HepG2 (cell line): ENCODE measurements around the gene ANAPC5. TPM values are rescaled to one million over a fixed set of nuclear protein-coding genes. Genes with fewer than 3 reads are reported as not detected.

Source experiments
- CEBPG ChIP-seq: IDR thresholded peaks from 2 replicates; pipeline ENCODE4 v1.6.1; 2016
- HNRNPK ChIP-seq: fragments of 200-400 bp; formaldehyde crosslinking; IDR thresholded peaks from 2 replicates; pipeline ENCODE4 v1.6.1; 2018; ENCODE audit warnings: low read length, low read depth, moderate library complexity, mild to moderate bottlenecking; ENCODE audit not compliant: poor library complexity, severe bottlenecking
- NFAT5 ChIP-seq: sonication (generic); formaldehyde crosslinking; IDR thresholded peaks from 2 replicates; pipeline ENCODE4 v1.4.0; 2020; ENCODE audit warnings: missing genetic modification reagents
- PAXIP1 ChIP-seq: sonication (generic); formaldehyde crosslinking; conservative IDR thresholded peaks from 2 replicates; pipeline ENCODE4 v1.4.0; 2020; ENCODE audit warnings: mild to moderate bottlenecking, missing genetic modification reagents, moderate library complexity
- PBX2 ChIP-seq: IDR thresholded peaks from 2 replicates; pipeline ENCODE4 v1.6.1; 2016; ENCODE audit warnings: control low read depth
- PITX1 ChIP-seq: sonication (generic); formaldehyde crosslinking; IDR thresholded peaks from 2 replicates; pipeline ENCODE4 v1.5.1; 2020; ENCODE audit warnings: mild to moderate bottlenecking, missing genetic modification reagents
- RCOR2 ChIP-seq: IDR thresholded peaks from 2 replicates; pipeline ENCODE4 v1.6.1; 2016; ENCODE audit warnings: missing biosample characterization, missing genetic modification reagents
- polyA plus RNA-seq, 8 experiments: library from polyadenylated mRNA; depleted of rRNA in 3 of 8; stranded (reverse) in 7 of 8; unstranded in 1 of 8; fragments of >200 nt; fragmentation: Illumina TruSeq in 4 of 8; extraction: Trizol in 4 of 8; gene quantifications; 2 replicates each; pipeline versions ENCODE4 v1.2.1 to v1.2.3, GENCODE V29; 2011 to 2016; ENCODE audit warnings: low read depth in 4 of 8, missing spikeins in 1 of 8, mixed read lengths in 1 of 8; ENCODE audit not compliant: insufficient read depth in 1 of 8
- total RNA-seq, 5 experiments: library from RNA; depleted of rRNA; stranded (reverse); fragments of >200 nt; fragmentation: Illumina TruSeq; extraction: Trizol; gene quantifications; 2 replicates each; pipeline ENCODE4 v1.2.3, GENCODE V29; 2016; ENCODE audit warnings: low read depth in 1 of 5
- TF ChIP-seq, protein P1 (sequence below): sonication (generic); formaldehyde crosslinking; IDR thresholded peaks from 2 replicates; pipeline ENCODE4 v1.8.0; 2022; ENCODE audit warnings: mild to moderate bottlenecking, missing genetic modification reagents
- TF ChIP-seq, protein P2 (sequence below): IDR thresholded peaks from 2 replicates; pipeline ENCODE4 v1.6.1; 2016; ENCODE audit warnings: low read depth, missing genetic modification reagents, missing compliant biosample characterization

ANAPC5 gene
- total and polyA plus RNA-seq, 2 of the 13 experiments (the other 11 are each of a cell fraction or from before 2014, with no cell fraction given) = 146 to 161 TPM

DNA sequence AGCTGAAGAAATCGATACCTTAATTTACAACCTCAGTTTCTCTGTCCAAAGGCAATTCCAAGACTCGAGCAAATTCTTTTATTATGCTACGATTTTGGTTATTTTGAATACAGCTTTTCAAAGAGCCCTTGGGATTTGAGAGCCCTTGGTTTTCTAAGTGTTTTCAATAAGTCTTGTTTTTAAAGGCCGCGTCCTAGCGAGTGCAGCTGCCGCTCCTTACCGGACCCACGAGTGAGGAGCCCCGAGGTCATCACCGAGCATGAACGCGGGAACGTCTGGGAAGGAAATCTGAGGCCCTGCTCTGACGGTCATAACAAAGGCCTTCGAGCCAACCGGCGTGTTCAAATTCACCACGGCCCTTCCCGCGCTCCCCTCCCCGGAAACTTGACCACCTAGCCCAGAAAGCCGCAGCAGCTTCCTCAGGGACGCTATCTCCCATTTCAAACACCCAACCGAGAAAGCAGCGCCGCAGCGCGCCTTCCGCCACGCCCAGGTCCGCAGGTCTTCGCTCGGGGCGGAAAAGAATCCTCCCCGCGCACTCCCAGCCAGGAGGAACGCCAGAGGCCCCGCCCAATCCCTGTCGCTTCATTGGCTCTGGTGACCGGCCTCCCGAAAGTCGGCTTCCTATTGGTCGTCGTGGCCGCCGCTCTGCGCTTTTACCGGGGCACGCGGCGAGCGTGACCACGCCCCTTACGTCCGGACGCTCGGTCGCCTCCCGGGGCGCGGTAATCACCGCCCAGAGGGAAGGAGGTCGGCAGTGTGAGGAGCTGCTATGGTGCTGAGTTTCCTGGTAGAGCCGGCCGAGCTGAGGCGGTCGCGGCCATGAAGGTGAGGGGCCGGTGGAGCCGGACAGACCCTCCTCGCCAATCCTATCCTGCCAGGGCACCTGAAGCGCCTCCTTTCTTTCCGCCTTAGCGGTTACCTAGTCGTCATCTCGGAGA, 47.5 kb upstream of the ANAPC5 start, which contains the start of gene RNF34 (continued):
- TF ChIP-seq, protein P1, sequence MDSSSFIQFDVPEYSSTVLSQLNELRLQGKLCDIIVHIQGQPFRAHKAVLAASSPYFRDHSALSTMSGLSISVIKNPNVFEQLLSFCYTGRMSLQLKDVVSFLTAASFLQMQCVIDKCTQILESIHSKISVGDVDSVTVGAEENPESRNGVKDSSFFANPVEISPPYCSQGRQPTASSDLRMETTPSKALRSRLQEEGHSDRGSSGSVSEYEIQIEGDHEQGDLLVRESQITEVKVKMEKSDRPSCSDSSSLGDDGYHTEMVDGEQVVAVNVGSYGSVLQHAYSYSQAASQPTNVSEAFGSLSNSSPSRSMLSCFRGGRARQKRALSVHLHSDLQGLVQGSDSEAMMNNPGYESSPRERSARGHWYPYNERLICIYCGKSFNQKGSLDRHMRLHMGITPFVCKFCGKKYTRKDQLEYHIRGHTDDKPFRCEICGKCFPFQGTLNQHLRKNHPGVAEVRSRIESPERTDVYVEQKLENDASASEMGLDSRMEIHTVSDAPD = no peak; the same call in 1 of the 2 replicates
- TF ChIP-seq CEBPG (CRISPR knock-in tag) (no peak; the same call in 1 of the 2 replicates), PBX2 (peak; percentile 96), PAXIP1 (CRISPR knock-in tag) (0 out of 2 replicates have a peak, but pooled peaks have one; percentile 42), NFAT5 (CRISPR knock-in tag) (no peak; the same call in 1 of the 2 replicates), HNRNPK (no peak), RCOR2 (CRISPR knock-in tag) (no peak), PITX1 (CRISPR knock-in tag) (peak; percentile 68; the same call in 1 of the 2 replicates)
- TF ChIP-seq, protein P2, sequence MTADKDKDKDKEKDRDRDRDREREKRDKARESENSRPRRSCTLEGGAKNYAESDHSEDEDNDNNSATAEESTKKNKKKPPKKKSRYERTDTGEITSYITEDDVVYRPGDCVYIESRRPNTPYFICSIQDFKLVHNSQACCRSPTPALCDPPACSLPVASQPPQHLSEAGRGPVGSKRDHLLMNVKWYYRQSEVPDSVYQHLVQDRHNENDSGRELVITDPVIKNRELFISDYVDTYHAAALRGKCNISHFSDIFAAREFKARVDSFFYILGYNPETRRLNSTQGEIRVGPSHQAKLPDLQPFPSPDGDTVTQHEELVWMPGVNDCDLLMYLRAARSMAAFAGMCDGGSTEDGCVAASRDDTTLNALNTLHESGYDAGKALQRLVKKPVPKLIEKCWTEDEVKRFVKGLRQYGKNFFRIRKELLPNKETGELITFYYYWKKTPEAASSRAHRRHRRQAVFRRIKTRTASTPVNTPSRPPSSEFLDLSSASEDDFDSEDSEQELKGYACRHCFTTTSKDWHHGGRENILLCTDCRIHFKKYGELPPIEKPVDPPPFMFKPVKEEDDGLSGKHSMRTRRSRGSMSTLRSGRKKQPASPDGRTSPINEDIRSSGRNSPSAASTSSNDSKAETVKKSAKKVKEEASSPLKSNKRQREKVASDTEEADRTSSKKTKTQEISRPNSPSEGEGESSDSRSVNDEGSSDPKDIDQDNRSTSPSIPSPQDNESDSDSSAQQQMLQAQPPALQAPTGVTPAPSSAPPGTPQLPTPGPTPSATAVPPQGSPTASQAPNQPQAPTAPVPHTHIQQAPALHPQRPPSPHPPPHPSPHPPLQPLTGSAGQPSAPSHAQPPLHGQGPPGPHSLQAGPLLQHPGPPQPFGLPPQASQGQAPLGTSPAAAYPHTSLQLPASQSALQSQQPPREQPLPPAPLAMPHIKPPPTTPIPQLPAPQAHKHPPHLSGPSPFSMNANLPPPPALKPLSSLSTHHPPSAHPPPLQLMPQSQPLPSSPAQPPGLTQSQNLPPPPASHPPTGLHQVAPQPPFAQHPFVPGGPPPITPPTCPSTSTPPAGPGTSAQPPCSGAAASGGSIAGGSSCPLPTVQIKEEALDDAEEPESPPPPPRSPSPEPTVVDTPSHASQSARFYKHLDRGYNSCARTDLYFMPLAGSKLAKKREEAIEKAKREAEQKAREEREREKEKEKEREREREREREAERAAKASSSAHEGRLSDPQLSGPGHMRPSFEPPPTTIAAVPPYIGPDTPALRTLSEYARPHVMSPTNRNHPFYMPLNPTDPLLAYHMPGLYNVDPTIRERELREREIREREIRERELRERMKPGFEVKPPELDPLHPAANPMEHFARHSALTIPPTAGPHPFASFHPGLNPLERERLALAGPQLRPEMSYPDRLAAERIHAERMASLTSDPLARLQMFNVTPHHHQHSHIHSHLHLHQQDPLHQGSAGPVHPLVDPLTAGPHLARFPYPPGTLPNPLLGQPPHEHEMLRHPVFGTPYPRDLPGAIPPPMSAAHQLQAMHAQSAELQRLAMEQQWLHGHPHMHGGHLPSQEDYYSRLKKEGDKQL (CRISPR knock-in tag) = no peak; the same call in 1 of the 2 replicates
